GM12892 (cell line): ENCODE measurements around the gene MAFG.

Source experiments
- DNase-seq: peaks from one replicate; pipeline ENCODE4 v3.0.0; 2011; ENCODE audit not compliant: insufficient read length
- FAIRE-seq: peaks from 2 replicates; lab custom pipeline; 2011; peaks lifted over from hg19 to GRCh38; lab: Jason Lieb, UNC
- POLR2A ChIP-seq: IDR thresholded peaks from 2 replicates; pipeline ENCODE4 v1.6.1; 2011; ENCODE audit warnings: low read depth, low read length, control low read depth
- POLR2AphosphoS5 ChIP-seq: IDR thresholded peaks from 2 replicates; pipeline ENCODE4 v1.6.1; 2011; ENCODE audit warnings: low read depth, low read length, control low read depth
- TAF1 ChIP-seq: IDR thresholded peaks from 2 replicates; pipeline ENCODE4 v1.6.1; 2011; ENCODE audit warnings: low read depth, mild to moderate bottlenecking, control low read depth, low read length, borderline replicate concordance

The MAFG gene

GRCh38 chr17:81907219-81908145, 20.1 kb downstream of the MAFG start:
- DNase-seq (no peak), FAIRE-seq (no peak)
- TF ChIP-seq POLR2AphosphoS5 (no peak), POLR2A (no peak), TAF1 (no peak)

DNA sequence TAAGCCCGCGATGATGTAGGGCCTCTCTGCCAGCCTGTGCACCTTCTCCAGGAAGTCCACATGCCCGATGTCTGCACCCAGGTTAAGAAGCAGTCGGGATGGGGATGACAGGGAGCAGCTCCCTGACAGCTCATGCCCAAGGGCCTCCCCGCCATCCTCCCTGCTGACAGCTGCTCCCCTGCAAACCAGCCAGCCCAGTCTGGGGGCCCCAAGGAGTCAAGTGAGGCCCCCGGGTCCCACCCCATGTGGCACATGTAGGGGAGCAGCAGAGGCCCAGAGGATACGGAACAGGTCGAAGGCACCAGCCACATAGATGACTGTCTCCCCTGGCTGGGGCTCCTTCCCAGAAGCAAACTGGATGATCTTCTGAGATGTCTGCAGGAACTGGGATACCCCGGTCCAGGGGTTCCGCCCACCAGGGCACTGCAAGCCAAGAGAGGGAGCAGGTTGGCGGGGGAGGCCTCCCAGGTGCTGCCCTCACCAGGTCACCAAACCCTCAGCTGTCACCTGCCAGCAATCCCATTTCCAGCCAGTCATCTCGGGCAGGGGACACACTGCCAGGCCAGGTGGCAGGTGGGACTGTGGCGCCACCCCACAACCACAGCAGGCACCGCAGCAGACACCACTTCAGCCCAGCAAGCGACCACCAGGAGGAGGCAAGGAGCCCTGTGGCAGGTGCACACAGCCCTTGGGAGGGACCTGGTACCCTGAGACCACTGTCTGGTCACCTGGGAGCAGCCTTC, 20.9 kb downstream of the MAFG start:
- no peak for FAIRE-seq
- DNase-seq = no peak
- no peak for TF ChIP-seq TAF1
- no peak for TF ChIP-seq POLR2A
- TF ChIP-seq POLR2AphosphoS5 = no peak

DNA sequence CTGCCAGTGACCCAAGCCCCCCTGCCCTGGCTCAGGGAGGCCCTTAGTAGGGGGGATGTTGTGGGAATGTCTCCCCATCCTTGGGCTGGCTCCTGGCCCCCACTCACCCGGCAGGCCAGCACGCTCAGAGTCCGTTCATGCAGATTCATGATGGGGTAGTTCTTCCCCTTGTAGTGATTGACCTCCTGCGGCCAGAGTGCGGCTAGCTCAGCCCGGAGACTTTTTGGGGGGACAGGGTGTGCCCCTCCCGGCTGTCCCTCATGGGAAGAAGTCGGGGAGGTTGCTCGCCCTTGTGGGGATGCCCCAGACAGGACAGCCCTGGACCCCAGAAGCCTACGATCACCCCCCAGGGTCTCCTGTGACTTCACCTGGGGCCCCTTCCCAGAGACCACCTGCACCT, 21.5 kb downstream of the MAFG start:
- FAIRE-seq (no peak), DNase-seq (no peak)
- TF ChIP-seq TAF1 = no peak
- TF ChIP-seq POLR2AphosphoS5 = no peak
- TF ChIP-seq POLR2A = no peak

DNA sequence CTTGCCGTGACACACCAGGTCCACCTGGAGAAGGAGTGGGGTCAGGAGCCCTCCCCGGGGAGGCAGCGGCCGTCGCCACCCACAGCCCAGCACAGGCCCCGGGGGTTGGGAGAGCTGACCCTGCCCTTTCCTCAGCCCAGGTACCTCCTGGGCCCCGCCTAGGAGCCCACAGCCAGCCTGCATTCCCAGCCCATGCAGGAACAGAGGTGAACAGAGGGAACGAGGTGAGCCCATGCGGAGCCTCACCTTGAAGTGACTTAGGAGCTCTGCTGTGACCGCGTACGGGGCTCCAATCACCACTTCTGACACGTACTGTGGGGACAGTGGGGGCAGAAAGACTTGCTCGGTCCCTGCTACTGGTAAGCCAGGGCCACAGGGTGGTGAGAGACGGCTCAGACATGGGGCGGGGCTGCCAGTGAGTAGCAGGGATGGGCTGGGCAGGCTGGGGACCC, 22.1 kb downstream of the MAFG start:
- TF ChIP-seq TAF1 = no peak
- no peak for TF ChIP-seq POLR2A
- TF ChIP-seq POLR2AphosphoS5 = no peak
- DNase-seq = no peak
- FAIRE-seq = no peak

DNA sequence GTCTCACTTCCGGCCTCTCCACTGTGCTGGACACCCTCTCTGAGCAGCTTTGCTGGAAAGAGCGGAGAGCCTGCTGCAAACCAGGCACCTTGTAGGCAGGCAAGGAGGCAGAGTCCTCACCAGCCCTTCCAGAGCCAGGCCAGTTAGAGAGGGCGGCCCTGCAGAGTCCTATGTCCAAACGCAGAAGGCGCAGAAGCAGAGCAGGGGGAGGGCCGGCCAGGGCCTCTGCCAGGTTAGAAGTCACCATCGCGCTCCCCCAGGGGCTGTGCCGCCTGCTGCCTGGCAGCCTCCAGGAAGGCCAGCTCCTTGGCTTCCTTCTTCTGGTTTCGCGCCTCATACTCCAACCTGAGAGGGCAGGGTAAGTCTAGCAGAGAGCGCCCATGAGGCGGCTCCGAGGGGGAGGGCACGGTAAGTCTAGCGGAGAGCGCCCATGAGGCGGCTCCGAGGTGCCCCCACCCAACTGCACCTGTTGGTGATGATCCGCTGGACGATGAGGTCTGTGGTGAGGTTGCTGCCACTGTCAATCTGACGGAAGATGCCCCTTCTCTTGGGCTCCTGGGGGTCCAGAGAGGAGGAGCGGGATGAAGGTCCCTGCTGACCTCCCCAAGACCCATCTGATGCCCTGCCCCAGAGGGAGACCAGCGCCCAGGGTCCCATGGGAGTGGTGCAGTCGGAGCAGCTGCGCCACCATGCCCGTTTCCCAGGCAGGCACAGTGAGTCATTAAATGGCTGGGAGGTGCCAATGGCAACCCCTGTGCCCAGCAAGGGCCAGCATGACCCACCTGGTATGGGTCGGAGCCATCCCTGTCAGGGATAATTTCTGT, 22.7 kb downstream of the MAFG start:
- TF ChIP-seq TAF1 (no peak), POLR2AphosphoS5 (no peak), POLR2A (no peak)
- DNase-seq (no peak), FAIRE-seq (no peak)

GRCh38 chr17:81903896-81904599, 23.5 kb downstream of the MAFG start:
- FAIRE-seq (no peak), DNase-seq (no peak)
- no peak for TF ChIP-seq POLR2AphosphoS5
- no peak for TF ChIP-seq POLR2A
- no peak for TF ChIP-seq TAF1

- no peak for TF ChIP-seq TAF1
- TF ChIP-seq POLR2A = no peak
- no peak for TF ChIP-seq POLR2AphosphoS5
- DNase-seq (no peak), FAIRE-seq (no peak)
Measured at GRCh38 chr17:81903415-81903831, 24.1 kb downstream of the MAFG start.

- FAIRE-seq (peak; percentile 14), DNase-seq (no peak)
- TF ChIP-seq TAF1 (no peak), POLR2A (no peak)
Measured at GRCh38 chr17:81902653-81903414, 24.7 kb downstream of the MAFG start.

DNA sequence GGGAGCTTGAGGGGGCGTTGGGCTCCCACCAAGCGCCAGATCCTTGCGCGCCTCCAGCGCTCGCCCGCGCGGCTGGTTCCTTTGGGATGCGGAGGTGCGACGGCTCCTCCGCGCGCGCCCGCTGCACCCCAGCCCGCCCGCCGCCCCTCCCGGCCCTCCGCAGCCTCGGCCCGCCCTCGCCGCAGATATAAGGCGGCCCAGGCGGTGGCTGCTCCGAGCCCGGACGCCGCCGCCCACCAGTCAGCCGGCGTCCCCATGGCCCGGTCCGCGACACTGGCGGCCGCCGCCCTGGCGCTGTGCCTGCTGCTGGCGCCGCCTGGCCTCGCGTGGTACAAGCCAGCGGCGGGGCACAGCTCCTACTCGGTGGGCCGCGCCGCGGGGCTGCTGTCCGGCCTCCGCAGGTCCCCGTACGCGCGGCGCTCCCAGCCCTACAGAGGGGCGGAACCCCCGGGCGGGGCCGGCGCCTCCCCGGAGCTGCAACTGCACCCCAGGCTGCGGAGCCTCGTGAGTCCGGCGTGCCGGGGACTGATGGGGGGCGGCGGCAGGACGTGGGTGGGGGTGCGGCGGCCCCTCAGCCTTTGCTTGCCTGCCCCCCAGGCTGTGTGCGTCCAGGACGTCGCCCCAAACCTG, 25.4 kb downstream of the MAFG start, which contains the start of gene NPB:
TSS of gene NPB (plus strand) at position 216 of the 630 bp plus-strand sequence. CDS start at position 256, 40 bp downstream.
- no peak for TF ChIP-seq TAF1
- DNase-seq (no peak), FAIRE-seq (no peak)
